GM23248 (cell line): ENCODE data around the gene SGPL1. TPM values are rescaled to one million over a fixed set of nuclear protein-coding genes. Genes with fewer than 3 reads are reported as not detected.
A peak's percentile ranks its signal among the peaks of the same experiment; 100 is the strongest.

Source experiments
- DNase-seq: peaks from one replicate; pipeline ENCODE4 v3.0.0-alpha.2; 2015
- H2AFZ ChIP-seq: fragments of 200-600 bp; sonication (generic); 2 replicates; pipeline ENCODE4 v1.6.1; 2016; ENCODE audit warnings: antibody characterized with exemption
- H3F3A ChIP-seq: fragments of 200-600 bp; sonication (generic); 2 replicates; pipeline ENCODE4 v1.6.1; 2016; ENCODE audit warnings: mild to moderate bottlenecking, antibody characterized with exemption, mixed run types; ENCODE audit not compliant: insufficient read depth
- H3K27ac ChIP-seq: fragments of 200-600 bp; sonication (generic); 2 replicates; pipeline ENCODE4 v1.5.1; 2016; ENCODE audit warnings: mild to moderate bottlenecking
- H3K27me3 ChIP-seq: fragments of 200-600 bp; sonication (generic); replicated peaks from 2 replicates; pipeline ENCODE4 v1.6.1; 2016; ENCODE audit warnings: mild to moderate bottlenecking; ENCODE audit not compliant: insufficient read depth
- H3K36me3 ChIP-seq: fragments of 200-600 bp; sonication (generic); 2 replicates; pipeline ENCODE4 v1.6.1; 2016; ENCODE audit warnings: low read depth, mild to moderate bottlenecking
- H3K4me1 ChIP-seq: fragments of 200-600 bp; sonication (generic); 2 replicates; pipeline ENCODE4 v1.6.1; 2016; ENCODE audit warnings: mild to moderate bottlenecking; ENCODE audit not compliant: insufficient read depth
- H3K4me2 ChIP-seq: fragments of 200-600 bp; sonication (generic); one replicate; pipeline ENCODE4 v1.6.1; 2016; ENCODE audit warnings: mild to moderate bottlenecking; ENCODE audit not compliant: unreplicated experiment
- H3K4me3 ChIP-seq: fragments of 200-600 bp; sonication (generic); 2 replicates; pipeline ENCODE4 v1.5.1; 2016; ENCODE audit warnings: mild to moderate bottlenecking
- H3K79me2 ChIP-seq: fragments of 200-600 bp; sonication (generic); 2 replicates; pipeline ENCODE4 v1.6.1; 2016; ENCODE audit warnings: mild to moderate bottlenecking; ENCODE audit not compliant: insufficient read depth
- H3K9ac ChIP-seq: fragments of 200-600 bp; sonication (generic); 2 replicates; pipeline ENCODE4 v1.6.1; 2016; ENCODE audit warnings: mild to moderate bottlenecking
- H3K9me2 ChIP-seq: fragments of 200-600 bp; sonication (generic); 2 replicates; pipeline ENCODE4 v1.6.1; 2016; ENCODE audit warnings: mixed run types, mild to moderate bottlenecking, moderate library complexity; ENCODE audit not compliant: insufficient read depth
- H3K9me3 ChIP-seq: fragments of 200-600 bp; sonication (generic); one replicate; pipeline ENCODE4 v1.6.1; 2017; ENCODE audit warnings: low read depth
- H4K20me1 ChIP-seq: fragments of 200-600 bp; sonication (generic); 2 replicates; pipeline ENCODE4 v1.6.0; 2016; ENCODE audit not compliant: insufficient read depth
- EZH2 ChIP-seq: fragments of 200-600 bp; sonication (generic); IDR thresholded peaks from 2 replicates; pipeline ENCODE4 v1.6.1; 2018; ENCODE audit warnings: antibody characterized with exemption, mild to moderate bottlenecking; ENCODE audit not compliant: insufficient read depth, poor library complexity, severe bottlenecking
- EZH2phosphoT487 ChIP-seq: fragments of 200-600 bp; sonication (generic); IDR thresholded peaks from 2 replicates; pipeline ENCODE4 v1.6.1; 2018; ENCODE audit warnings: antibody characterized with exemption, moderate library complexity, mild to moderate bottlenecking, low read depth; ENCODE audit not compliant: insufficient read depth
- WGBS, 2 experiments: methylation state at CpG; one replicate each; pipeline ENCODE4 v1.1.6; 2015 to 2017; ENCODE audit warnings: low lambda C conversion rate in 2 of 2, low coverage in 1 of 2; ENCODE audit errors: missing lambda C conversion rate in 2 of 2; 5-methylcytosine and 5-hydroxymethylcytosine counted together
- in situ Hi-C: fragments of 300-500 bp; cut with MboI; formaldehyde crosslinking; loops from 2 replicates; pipeline ENCODE4 v1.15.0; 2020
- polyA plus RNA-seq: library from polyadenylated mRNA; unstranded; fragments of >200 nt; fragmentation: Nextera tagmentation; extraction: Ambion mirVana; gene quantifications from 2 replicates; pipeline ENCODE4 v1.2.1, GENCODE V29; 2016
- total RNA-seq: library from RNA; depleted of rRNA; stranded (reverse); fragments of >200 nt; shearing (Covaris generic); gene quantifications from 2 replicates; pipeline ENCODE4 v1.2.3, GENCODE V29; 2014

The SGPL1 gene
- total and polyA plus RNA-seq, 2 experiments from 2014 or later = 18.2 to 27.5 TPM

DNA sequence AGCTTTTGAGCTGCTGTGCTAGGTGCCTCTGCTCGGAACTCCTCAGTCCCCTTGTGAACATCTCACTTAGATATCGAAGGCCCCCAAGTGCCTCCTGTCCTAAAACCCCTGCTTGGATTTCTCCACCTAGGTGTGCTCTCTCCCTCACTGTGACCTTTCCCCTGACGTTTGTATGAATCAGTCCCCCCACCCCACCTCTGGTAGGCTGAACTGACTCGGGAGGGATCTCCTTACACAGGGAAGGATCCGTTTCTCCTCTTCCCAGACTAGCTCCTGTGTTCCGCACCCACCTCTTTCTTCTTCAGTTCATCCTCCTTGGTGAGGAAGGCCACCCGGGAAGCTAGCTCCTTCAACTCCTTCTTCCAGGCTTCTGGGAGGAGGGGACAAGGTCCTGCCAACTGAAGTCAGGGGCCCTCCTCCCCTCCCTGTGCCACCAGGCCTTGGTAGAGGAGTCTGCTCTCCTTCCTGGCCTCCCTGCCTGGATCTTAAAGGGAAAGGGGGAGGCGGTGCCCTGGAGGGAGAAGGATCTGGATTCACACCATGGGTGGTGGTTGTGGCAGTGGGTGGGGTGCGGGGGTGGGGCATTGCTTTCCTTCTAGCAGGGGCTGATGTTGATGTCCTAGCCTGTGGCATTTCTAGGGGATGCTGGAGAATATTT is 37.4 kb upstream of the SGPL1 start:
- DNase-seq = no peak
- Histone ChIP-seq H3F3A (no peaks in the 10 kb centered on the region), H4K20me1 (no peaks in the 10 kb centered on the region), H3K4me3 (no peak overlapping the region), H3K9me3 (no peaks in the 10 kb centered on the region), H3K36me3 (no peaks in the 10 kb centered on the region), H3K4me2 (no peak overlapping the region), H3K9me2 (no peaks in the 10 kb centered on the region), H3K79me2 (no peaks in the 10 kb centered on the region), H3K27me3 (no peaks in the 10 kb centered on the region; the same call in 1 of the 2 replicates), H3K27ac (no peak overlapping the region), H2AFZ (no peak overlapping the region), H3K9ac (no peak overlapping the region), H3K4me1 (no peaks in the 10 kb centered on the region)
- TF ChIP-seq EZH2phosphoT487 (no peak), EZH2 (no peak)
- 66 to 72% methylated on average over 8 to 9 of the region's 9 CpGs for WGBS, 2 experiments
- in situ Hi-C loops = no loop called here

DNA sequence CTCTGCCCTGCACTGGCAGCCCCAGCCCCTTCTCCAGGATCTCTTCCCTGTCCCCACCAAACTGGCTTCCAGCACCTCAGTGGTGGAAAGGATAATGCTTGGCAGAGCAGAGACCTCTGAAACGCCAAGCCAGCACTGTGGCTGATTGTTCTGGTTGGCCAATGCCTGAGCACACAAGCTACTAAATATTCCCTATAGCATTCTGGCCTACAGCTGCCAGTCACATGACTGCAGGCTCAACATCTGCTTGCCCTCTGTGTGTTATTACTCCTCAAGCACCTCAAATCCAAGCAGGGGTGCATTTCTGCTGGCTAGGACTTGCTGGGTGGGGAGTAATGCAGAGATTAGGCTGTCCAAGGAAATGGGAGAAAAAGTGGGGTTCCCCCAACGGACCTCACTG is 36.7 kb upstream of the SGPL1 start:
- H3K4me2 ChIP-seq = no peak overlapping the region
- no peak overlapping the region for H2AFZ ChIP-seq
- no peaks in the 10 kb centered on the region for H3K4me1 ChIP-seq
- H3K27me3 ChIP-seq = no peaks in the 10 kb centered on the region; the same call in 1 of the 2 replicates
- no peak overlapping the region for H3K4me3 ChIP-seq
- H3K79me2 ChIP-seq = no peaks in the 10 kb centered on the region
- in situ Hi-C loops = no loop called here
- no peaks in the 10 kb centered on the region for H3F3A ChIP-seq
- no peaks in the 10 kb centered on the region for H4K20me1 ChIP-seq
- no peaks in the 10 kb centered on the region for H3K9me2 ChIP-seq
- TF ChIP-seq EZH2phosphoT487 (no peak), EZH2 (no peak)
- no peaks in the 10 kb centered on the region for H3K36me3 ChIP-seq
- no peaks in the 10 kb centered on the region for H3K9me3 ChIP-seq
- H3K9ac ChIP-seq = no peak overlapping the region
- H3K27ac ChIP-seq = no peak overlapping the region
- WGBS, 2 experiments = 10 to 22% methylated on average over 2 of the region's 2 CpGs
- DNase-seq = no peak

DNA sequence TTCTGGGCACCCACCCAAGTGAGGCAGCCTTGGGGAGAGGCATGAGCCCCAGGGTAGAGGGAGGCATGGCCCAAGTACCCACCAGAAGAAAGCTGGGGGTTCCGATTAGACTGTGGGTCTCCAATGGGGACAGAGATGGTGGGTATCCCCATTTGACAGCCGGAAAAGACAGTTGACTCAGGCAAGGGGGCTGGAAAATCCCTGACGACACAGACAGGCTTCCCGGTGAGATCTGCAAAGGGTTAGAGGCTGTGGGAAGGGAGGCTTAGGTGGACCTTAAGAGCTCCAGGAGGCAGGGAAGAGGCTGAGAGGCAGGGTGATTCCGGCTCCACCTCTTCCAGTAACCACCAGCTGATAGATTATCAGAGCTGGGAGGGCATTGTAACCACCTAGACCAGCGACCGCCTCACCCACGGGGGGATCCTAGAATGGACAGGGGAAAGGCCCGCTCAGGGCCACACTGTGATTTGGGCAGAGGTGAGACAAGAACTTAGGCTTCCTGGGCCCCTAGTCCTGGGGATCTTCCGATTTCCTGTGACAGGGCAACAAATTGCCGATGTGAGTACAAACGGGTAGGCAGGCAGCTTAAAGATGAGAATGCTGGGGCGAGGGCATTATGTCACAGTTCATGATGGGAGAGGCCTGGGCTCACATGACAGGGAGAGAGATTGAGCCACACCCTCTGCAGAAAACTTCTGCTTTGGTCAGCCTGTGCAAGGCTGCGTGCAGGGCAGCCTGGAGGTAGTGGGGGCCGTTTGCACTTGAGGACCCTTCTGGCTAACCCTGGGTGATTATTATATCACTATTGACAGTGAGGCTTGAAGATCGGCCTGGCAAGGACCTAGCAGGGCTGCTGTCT is 36.0 kb upstream of the SGPL1 start:
- Histone ChIP-seq H3K27me3 (no peaks in the 10 kb centered on the region; the same call in 1 of the 2 replicates), H2AFZ (no peak overlapping the region), H3K9ac (no peak overlapping the region), H4K20me1 (no peaks in the 10 kb centered on the region), H3K4me1 (no peaks in the 10 kb centered on the region), H3F3A (no peaks in the 10 kb centered on the region), H3K79me2 (no peaks in the 10 kb centered on the region), H3K4me3 (no peak overlapping the region), H3K4me2 (no peak overlapping the region), H3K27ac (no peak overlapping the region), H3K9me3 (no peaks in the 10 kb centered on the region), H3K36me3 (no peaks in the 10 kb centered on the region), H3K9me2 (no peaks in the 10 kb centered on the region)
- in situ Hi-C loops = no loop called here
- WGBS, 2 experiments = 57% methylated on average over 16 of the region's 16 CpGs
- peak; percentile 32 for DNase-seq
- TF ChIP-seq EZH2 (no peak), EZH2phosphoT487 (no peak)

DNA sequence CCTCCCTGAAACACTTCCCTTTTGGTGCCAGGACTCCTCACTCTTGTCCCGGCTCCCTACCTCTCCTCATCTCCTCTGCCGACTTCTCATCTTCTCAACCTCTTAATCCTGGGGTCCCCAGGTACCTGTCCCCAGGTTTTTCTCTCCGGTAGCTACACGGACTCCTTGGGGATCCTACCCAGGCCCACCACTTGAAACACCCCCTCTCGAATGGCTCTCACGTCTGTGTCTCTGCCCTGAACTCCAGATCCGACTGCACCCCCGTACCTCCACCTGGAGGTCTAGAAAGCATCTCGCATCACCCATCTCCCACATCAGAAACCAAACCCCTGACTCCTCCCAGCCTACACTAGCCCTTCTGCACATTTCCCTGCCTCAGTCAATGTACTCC is 35.4 kb upstream of the SGPL1 start:
- no peak overlapping the region for H3K27ac ChIP-seq
- H3K9ac ChIP-seq = no peak overlapping the region
- H3K27me3 ChIP-seq = no peaks in the 10 kb centered on the region; the same call in 1 of the 2 replicates
- no peaks in the 10 kb centered on the region for H3K79me2 ChIP-seq
- no peaks in the 10 kb centered on the region for H3K36me3 ChIP-seq
- no peak for DNase-seq
- no peaks in the 10 kb centered on the region for H3K9me2 ChIP-seq
- in situ Hi-C loops = no loop called here
- no peak overlapping the region for H3K4me3 ChIP-seq
- 86% methylated on average over 9 of the region's 9 CpGs for WGBS, 2 experiments
- no peaks in the 10 kb centered on the region for H4K20me1 ChIP-seq
- TF ChIP-seq EZH2 = no peak
- TF ChIP-seq EZH2phosphoT487 = no peak
- H3K4me1 ChIP-seq = no peaks in the 10 kb centered on the region
- no peaks in the 10 kb centered on the region for H3F3A ChIP-seq
- no peak overlapping the region for H3K4me2 ChIP-seq
- no peaks in the 10 kb centered on the region for H3K9me3 ChIP-seq
- no peak overlapping the region for H2AFZ ChIP-seq
